HepG2 (cell line): ENCODE measurements around the gene ARAP1.

Source experiments
- CAMTA2 ChIP-seq: sonication (generic); formaldehyde crosslinking; IDR thresholded peaks from 2 replicates; pipeline ENCODE4 v1.4.0; 2020; ENCODE audit warnings: mild to moderate bottlenecking, missing genetic modification reagents, borderline replicate concordance
- CEBPG ChIP-seq: IDR thresholded peaks from 2 replicates; pipeline ENCODE4 v1.6.1; 2016
- EP300 ChIP-seq, 3 experiments: sonication (generic) in 1 of 3; formaldehyde crosslinking in 1 of 3; IDR thresholded peaks; 2 replicates each; pipeline versions ENCODE4 v1.5.1 to v1.6.1; 2011 to 2020; ENCODE audit warnings: low read depth in 2 of 3, low read length in 2 of 3, borderline replicate concordance in 1 of 3, improper control_type of control experiment in 1 of 3, mild to moderate bottlenecking in 1 of 3, missing genetic modification reagents in 1 of 3, moderate library complexity in 1 of 3
- EZH2 ChIP-seq: conservative IDR thresholded peaks from 2 replicates; pipeline ENCODE4 v1.6.1; 2012; ENCODE audit warnings: mild to moderate bottlenecking, low read depth, low read length, moderate library complexity
- HNRNPUL1 ChIP-seq: fragments of 200-400 bp; formaldehyde crosslinking; IDR thresholded peaks from 2 replicates; pipeline ENCODE4 v1.6.1; 2017; ENCODE audit warnings: low read depth, mild to moderate bottlenecking, low read length, moderate library complexity
- POLR2A ChIP-seq, 2 experiments: IDR thresholded peaks; 2 replicates each; pipeline ENCODE4 v1.6.1; 2011; ENCODE audit warnings: low read depth in 2 of 2, low read length in 2 of 2, mild to moderate bottlenecking in 1 of 2, moderate library complexity in 1 of 2; ENCODE audit not compliant: insufficient read depth in 1 of 2
- POLR2AphosphoS2 ChIP-seq: IDR thresholded peaks from 2 replicates; pipeline ENCODE4 v1.6.1; 2011; ENCODE audit warnings: low read depth, low read length, improper control_type of control experiment
- ZBTB33 ChIP-seq: sonication (generic); formaldehyde crosslinking; IDR thresholded peaks from 2 replicates; pipeline ENCODE4 v1.4.0; 2020; ENCODE audit warnings: missing genetic modification reagents

GRCh38 chr11:72760539-72761405, 8.6 kb upstream of the ARAP1 start:
- TF ChIP-seq CAMTA2 (CRISPR knock-in tag) (no peak), ZBTB33 (CRISPR knock-in tag) (no peak), HNRNPUL1 (no peak), CEBPG (CRISPR knock-in tag) (no peak), POLR2A (IDR thresholded peaks at IDR 0.05; ENCODE audit: insufficient read depth in 1 of 2, low read depth in 2 of 2, low read length in 2 of 2) (no peak), EP300 (IDR thresholded peaks at IDR 0.05; ENCODE audit: low read depth in 2 of 2, low read length in 2 of 2) (no peak), EP300 (CRISPR knock-in tag; IDR thresholded peaks at IDR 0.05; ENCODE audit: borderline replicate concordance) (no peak), EZH2 (no peak), POLR2AphosphoS2 (no peak)
